HG02759 (cell line): ENCODE measurements around the gene SOX14.

ENCODE experiments used
- ATAC-seq: cut with Tn5 transposase; IDR thresholded peaks from one replicate; pipeline ENCODE4 v1.9.1; 2021; ENCODE audit warnings: mild to moderate bottlenecking, moderate library complexity; ENCODE audit not compliant: unreplicated experiment

The SOX14 gene

GRCh38 chr3:137764001-137764433 lies at the start of gene SOX14:
SOX14 (plus strand) TSS chr3:137764315; CDS start chr3:137764785, 470 bp downstream.
- ATAC-seq = no peak

- ATAC-seq = no peak
These were observed 49.6 kb upstream of the SOX14 start for GRCh38 chr3:137714551-137714950.

DNA sequence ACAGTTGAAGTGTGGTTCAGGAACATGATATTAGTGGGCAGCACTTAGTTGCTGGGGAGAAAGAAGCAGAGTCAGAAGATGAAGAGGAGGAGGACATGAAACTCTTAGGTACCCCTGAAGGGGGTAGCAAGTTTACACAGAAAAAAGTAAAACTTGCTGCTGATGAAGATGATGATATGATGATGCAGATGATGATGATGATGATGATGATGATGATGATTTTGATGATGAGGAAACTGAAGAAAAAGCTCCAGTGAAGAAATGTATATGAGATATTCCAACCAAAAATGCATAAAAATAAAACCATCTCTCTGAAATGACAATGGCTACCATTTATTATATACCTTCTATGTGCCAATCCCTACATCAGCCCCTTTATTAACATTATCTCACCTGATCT lies 39.9 kb upstream of the SOX14 start:
- ATAC-seq = no peak

DNA sequence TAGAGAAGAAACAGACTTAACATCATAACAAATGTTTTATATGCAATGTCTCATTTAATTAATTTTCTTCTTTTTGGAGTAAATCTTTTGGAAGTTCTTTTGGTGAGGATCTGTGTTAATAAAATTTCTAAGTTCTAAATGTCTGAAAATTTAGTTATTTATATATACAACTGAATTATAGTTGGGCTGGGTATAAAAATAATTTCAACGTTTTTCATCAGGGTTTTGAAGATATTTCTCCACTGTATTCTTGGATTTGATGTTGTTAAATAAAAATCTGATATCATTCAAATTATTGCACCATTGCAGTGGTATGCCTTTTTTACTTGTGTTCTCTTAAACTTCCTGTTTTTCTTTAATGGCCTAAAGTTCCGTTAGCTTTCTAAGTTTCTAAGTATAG lies 26.9 kb upstream of the SOX14 start:
- no peak for ATAC-seq

DNA sequence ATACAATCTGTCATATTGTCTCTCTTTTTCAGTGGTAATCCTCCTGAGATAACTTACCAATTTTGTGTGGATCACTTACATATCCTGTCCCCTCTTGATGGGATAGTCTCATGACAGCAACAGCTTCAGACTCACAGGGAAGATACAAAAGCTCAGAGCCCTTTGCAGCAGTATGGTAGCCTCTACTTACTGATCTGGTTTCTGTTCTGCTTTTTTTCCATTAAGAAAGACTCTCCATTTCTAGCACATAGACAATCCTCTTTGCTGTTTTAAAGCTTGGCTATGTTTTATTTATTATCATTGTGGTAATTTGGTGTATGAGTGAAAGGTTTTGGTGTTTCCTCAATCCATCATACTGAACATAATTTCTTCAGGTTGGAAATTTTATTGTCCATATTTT lies 25.4 kb upstream of the SOX14 start:
- no peak for ATAC-seq

GRCh38 chr3:137743608-137744007 lies 20.5 kb upstream of the SOX14 start:
- ATAC-seq = no peak

DNA sequence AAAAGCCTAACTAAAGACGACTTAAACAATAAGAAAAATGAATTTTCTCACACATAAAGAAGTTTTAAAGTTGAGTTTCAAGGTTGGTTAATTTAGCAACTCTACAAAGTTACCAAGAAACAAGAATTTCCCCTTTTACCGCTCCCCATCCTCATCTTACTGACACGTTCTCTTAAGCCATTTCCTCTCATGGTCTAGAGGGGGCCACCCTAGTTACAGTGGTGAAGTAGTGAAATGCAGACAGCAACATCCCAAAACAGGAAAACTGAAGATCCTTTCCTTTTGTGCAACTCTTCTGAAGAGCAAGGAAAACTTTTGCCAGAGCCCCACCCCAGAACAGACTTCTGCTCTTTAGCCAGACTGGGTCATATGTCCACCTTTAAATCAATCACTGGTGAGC lies 17.3 kb upstream of the SOX14 start:
- ATAC-seq = no peak

DNA sequence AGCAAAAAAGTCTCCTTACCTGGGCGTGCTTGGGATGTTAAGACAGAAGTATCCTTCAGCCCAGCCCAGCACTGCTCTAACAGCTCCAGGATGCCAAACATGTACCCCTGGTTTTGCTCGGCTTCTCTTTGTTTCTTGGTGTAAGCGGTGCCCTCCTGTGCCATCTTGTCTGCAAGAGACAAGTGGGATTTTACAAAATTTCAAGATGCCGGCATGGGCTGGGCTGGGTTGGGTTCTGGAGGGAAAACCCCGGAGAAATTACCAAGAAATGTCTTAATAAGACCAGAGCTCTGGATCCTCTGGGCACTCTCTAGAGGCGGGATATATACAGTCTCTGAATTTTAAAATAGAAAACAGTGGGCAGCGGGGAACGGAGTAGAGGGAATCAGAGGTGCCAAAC lies 4.6 kb upstream of the SOX14 start:
- ATAC-seq = no peak

- no peak for ATAC-seq
These were observed 3.6 kb upstream of the SOX14 start for GRCh38 chr3:137760341-137761098.

- ATAC-seq = no peak
These were observed 3.0 kb upstream of the SOX14 start for GRCh38 chr3:137761099-137761562.

GRCh38 chr3:137761563-137762503 lies 2.3 kb upstream of the SOX14 start:
- ATAC-seq = no peak

DNA sequence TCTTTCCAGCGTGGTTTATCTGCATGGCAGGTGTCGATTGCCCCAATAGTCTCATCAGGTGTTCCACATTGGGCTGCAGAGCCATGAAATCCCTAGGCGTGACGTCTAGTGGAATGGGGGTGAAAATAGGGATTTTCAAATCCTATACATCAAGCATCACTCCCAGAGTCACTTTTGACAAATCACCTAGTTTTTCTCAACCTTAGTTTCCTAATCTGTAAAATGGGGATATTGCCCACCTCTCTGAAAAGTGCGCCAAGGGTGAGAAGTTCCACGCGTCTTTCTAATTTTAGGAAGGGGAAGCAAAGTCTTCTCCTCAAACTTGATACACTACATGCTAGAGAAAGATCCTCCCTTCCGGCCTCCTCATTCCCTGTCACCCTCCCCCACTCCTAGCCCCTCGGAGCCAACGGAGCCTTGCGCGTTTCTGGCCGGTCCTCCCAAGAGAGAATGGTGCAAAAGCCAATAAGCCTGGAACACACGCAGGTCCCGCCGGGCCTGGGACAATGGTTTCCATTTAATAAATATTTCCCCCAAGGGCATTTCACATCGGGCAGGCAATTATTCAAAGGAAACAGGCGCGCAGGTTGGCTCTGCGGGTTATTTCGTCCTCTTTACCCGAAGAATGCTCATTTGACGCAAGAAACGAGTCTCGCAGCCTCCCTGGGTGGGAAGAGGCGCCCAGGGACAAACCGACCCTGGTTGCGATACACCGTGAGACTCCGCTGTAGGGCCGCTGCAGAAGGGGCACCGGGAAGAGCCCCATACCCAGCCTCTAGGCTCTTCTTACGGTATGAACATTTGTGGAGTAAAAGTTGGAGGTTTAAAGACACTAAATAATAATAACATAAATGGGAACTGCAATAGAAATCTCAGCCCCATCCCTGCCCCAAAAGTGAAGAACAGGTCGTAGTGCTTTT lies 1.2 kb upstream of the SOX14 start:
- ATAC-seq = no peak

DNA sequence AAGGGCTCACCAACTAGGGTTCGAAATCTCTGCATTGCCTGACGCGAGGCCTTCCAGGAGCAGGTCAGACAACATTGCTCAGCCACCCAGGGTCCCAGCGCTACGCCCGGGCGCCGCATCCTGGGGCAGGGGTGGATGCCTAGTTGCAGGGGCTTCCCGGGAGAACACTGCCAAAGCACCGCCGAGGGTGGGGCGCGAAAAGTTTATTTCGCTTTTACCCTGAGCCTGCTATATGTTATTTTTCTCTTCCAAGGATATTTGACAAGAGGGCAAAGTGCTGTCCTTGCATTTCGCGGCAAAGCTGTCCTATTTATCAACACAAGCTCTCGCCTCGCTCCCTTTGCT lies 549 bp upstream of the SOX14 start:
- no peak for ATAC-seq

DNA sequence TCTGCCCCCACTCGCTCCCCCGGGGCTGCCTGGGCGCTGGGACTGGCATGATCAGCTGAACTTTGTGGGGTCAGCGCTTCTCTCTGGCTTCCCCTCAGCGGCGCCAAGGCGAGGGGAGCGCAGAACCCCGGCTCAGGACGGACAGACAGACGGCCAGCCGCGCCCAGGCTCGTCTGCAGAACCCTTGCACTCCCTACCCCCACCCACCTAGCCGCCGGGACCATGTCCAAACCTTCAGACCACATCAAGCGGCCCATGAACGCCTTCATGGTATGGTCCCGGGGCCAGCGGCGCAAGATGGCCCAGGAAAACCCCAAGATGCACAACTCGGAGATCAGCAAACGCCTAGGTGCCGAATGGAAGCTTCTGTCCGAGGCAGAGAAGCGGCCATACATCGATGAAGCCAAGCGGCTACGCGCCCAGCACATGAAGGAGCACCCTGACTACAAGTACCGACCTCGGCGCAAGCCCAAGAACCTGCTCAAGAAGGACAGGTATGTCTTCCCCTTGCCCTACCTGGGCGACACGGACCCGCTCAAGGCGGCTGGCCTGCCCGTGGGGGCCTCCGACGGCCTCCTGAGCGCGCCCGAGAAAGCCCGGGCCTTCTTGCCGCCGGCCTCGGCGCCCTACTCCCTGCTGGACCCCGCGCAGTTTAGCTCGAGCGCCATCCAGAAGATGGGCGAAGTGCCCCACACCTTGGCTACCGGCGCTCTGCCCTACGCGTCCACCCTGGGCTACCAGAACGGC lies 621 bp downstream of the SOX14 start:
- ATAC-seq = no peak

DNA sequence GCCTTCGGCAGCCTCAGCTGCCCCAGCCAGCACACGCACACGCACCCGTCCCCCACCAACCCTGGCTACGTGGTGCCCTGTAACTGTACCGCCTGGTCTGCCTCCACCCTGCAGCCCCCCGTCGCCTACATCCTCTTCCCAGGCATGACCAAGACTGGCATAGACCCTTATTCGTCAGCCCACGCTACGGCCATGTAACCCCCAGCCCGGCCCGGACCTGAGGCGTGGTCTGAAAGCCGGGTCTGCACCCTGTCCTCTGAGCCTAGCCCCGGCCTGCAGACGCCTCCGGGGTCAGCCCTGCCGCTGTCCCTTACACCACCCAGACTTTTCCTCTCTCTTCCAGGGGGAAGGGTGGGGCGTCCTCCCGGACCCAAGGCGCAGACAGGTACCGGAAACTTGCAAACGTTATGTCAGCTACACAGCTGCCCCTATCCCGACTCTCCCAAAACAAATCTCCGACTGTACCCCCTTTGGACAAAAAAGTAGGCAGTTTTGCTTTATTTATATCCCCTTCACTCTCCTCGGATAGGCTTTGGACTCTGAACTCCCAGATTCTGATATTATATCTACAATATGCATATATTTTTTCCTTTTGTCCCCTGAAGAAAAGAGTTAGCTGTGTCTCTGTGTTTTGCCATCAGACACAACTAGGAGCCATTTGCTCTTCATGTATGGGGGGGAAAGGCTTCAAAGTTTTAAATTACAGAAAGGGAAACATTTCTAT lies 1.4 kb downstream of the SOX14 start:
- no peak for ATAC-seq

DNA sequence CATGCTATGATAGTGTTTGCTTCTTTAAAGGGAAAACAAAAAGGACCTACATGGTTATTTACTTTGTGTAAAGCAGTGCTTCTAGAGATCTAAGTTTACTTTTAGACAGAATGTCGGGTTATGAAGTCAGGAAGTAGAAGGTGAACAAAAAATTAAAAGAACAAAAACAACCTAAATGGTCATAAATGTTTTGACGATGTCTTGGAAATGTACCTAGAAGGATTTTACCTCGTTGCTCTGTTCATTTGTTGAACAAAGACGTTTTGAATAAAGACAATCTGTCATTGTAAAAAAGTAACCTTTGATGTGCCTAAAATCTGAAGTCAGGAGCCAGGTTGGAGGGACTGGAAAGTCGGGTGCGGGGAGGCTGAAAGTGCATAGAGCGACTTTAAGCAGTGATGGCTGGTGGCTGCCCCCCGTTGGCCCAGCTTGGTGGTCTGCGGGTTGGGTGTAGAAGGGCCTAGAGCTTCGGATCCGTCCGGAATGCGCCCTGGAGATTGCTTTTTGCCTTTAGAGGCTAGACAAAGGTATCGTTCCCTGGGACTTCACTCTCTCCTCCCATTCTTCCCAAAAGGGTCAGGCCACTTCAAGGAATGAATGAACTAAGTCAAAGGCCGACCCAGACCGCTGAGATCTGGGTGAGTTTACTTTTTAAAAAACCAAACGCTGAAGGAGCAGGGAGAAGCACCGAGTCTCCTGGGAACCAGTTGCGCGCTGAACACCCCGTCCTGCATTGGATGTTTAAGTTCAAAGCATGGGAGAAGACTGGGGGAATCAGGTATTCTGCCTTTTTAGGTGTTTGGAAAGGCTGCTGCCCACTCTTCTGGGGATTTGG lies 2.1 kb downstream of the SOX14 start:
- ATAC-seq = no peak

GRCh38 chr3:137766876-137767537 lies 2.9 kb downstream of the SOX14 start:
- no peak for ATAC-seq
